ENCODE measurements around the gene KLHL29. TPM values are rescaled to one million over a fixed set of nuclear protein-coding genes. Genes with fewer than 3 reads are reported as not detected.

Gene KLHL29
- total and polyA plus RNA-seq, 2 donors (not counting 1 experiment from before 2014, with no cell fraction given): 1.3 to 3.4 TPM

- Histone ChIP-seq H3K27ac (ENCODE audit: low read length in 2 of 2) (no peak overlapping the region), H3K9ac (ENCODE audit: low read length) (no peak overlapping the region), H3K27me3 (replicated peaks in 1 of 4; ENCODE audit: control extremely low read depth in 1 of 4, control insufficient read depth in 3 of 4, insufficient read depth in 4 of 4, low read length in 3 of 4) (no peaks in the 10 kb centered on the region), H3K4me1 (ENCODE audit: control insufficient read depth in 2 of 2, insufficient read depth in 2 of 2, low read length in 2 of 2) (peaks cover under 1 to 3% of the 10 kb centered on the region in 2 donors), H2AFZ (ENCODE audit: insufficient read depth, low read depth, low read length, poor library complexity, severe bottlenecking) (no peak overlapping the region), H3K4me3 (ENCODE audit: control extremely low read depth in 1 of 5, extremely low read depth in 1 of 5, insufficient read depth in 1 of 5, low read depth in 2 of 5, low read length in 4 of 5) (no peak overlapping the region), H3K79me2 (ENCODE audit: control insufficient read depth, insufficient read depth, low read length) (no peaks in the 10 kb centered on the region), H3K36me3 (replicated peaks in 1 of 2; ENCODE audit: control extremely low read depth in 1 of 2, control insufficient read depth in 1 of 2, extremely low read depth in 1 of 2, insufficient read depth in 2 of 2, low read length in 1 of 2) (no peaks in the 10 kb centered on the region), H3K9me3 (ENCODE audit: control extremely low read depth in 1 of 3, control insufficient read depth in 2 of 3, insufficient read depth in 1 of 3, low read length in 2 of 3) (no peaks in the 10 kb centered on the region), H4K20me1 (ENCODE audit: control insufficient read depth, insufficient read depth, low read length, poor library complexity, severe bottlenecking) (no peaks in the 10 kb centered on the region), H3K4me2 (replicated peaks; ENCODE audit: low read depth, low read length, poor library complexity, severe bottlenecking) (no peak overlapping the region)
- 91% methylated on average over 22 of the region's 25 CpGs for WGBS (ENCODE audit: insufficient coverage)
- TF ChIP-seq CTCF (IDR thresholded peaks at IDR 0.05) (no peak), EZH2 (IDR thresholded peaks at IDR 0.05; ENCODE audit: borderline replicate concordance, insufficient read depth, low read depth, low read length, poor library complexity, severe bottlenecking) (no peak)
- H3K27ac Mint-ChIP-seq: no peak overlapping the region
- POLR2A ChIA-PET: no interaction called here
- CTCF ChIA-PET: interaction anchor here (1.1 kb wide), 1 partner anchor 23 kb away, joined by 3 read pairs; no protein-coding TSS in a partner anchor
- no peaks in the 10 kb centered on the region for H3K9me3 Mint-ChIP-seq (ENCODE audit: insufficient read depth)
- ATAC-seq (ENCODE audit: low read depth) (no peak), DNase-seq (no peak)
- H3K4me1 Mint-ChIP-seq: peaks cover 7% of the 10 kb centered on the region
- no peak overlapping the region for H3K4me3 Mint-ChIP-seq
- intact Hi-C loops (cut with micrococcal nuclease): no loop called here
- no peaks in the 10 kb centered on the region for H3K27me3 Mint-ChIP-seq
These were observed 142.1 kb downstream of the KLHL29 start for GRCh38 chr2:23526835-23527790.

DNA sequence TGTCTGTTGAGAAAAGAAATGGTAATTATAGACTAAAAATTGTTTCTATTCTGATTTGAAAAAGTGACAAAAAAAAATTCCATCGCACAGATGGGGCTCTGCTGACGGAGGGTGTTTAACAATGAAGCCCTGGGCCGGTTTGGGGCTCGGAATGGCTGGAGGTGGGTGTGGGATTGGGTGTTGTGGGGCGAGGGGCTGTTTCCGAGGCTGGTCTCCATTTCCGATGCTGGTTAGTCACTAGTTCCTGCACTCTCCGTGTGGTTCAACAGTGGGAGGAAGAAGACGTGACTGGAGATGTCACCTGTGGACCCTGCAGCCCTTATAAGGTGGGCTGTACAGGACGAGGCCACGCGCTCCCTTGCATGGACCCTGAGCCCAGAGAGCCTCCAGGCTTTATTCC is 143.2 kb downstream of the KLHL29 start:
- no peaks in the 10 kb centered on the region for H3K27me3 Mint-ChIP-seq
- intact Hi-C loops (cut with micrococcal nuclease): no loop called here

More for the DNA sequence above, 143.2 kb downstream of the KLHL29 start:
- ChIA-PET CTCF (no interaction called here), POLR2A (no interaction called here)
- no peak overlapping the region for H3K27ac ChIP-seq (ENCODE audit: low read length in 2 of 2)
- H3K9me3 Mint-ChIP-seq (ENCODE audit: insufficient read depth): no peaks in the 10 kb centered on the region
- H3K9ac ChIP-seq (ENCODE audit: low read length): no peak overlapping the region
- no peak overlapping the region for H3K4me2 ChIP-seq (replicated peaks; ENCODE audit: low read depth, low read length, poor library complexity, severe bottlenecking)
- peaks cover 0 to 2% (median 0%) of the 10 kb centered on the region in 3 donors for H3K9me3 ChIP-seq (ENCODE audit: control extremely low read depth in 1 of 3, control insufficient read depth in 2 of 3, insufficient read depth in 1 of 3, low read length in 2 of 3)
- H3K27ac Mint-ChIP-seq: no peak overlapping the region
- no peak overlapping the region for H2AFZ ChIP-seq (ENCODE audit: insufficient read depth, low read depth, low read length, poor library complexity, severe bottlenecking)
- DNase-seq (no peak), ATAC-seq (ENCODE audit: low read depth) (no peak)
- H3K4me3 ChIP-seq (ENCODE audit: control extremely low read depth in 1 of 5, extremely low read depth in 1 of 5, insufficient read depth in 1 of 5, low read depth in 2 of 5, low read length in 4 of 5): no peak overlapping the region
- H3K4me1 Mint-ChIP-seq: peaks cover 18% of the 10 kb centered on the region
- H3K4me3 Mint-ChIP-seq: no peak overlapping the region
- H3K36me3 ChIP-seq (replicated peaks in 1 of 2; ENCODE audit: control extremely low read depth in 1 of 2, control insufficient read depth in 1 of 2, extremely low read depth in 1 of 2, insufficient read depth in 2 of 2, low read length in 1 of 2): no peaks in the 10 kb centered on the region
- WGBS (ENCODE audit: insufficient coverage): 86% methylated on average over 9 of the region's 12 CpGs
- TF ChIP-seq CTCF (IDR thresholded peaks at IDR 0.05) (no peak), EZH2 (IDR thresholded peaks at IDR 0.05; ENCODE audit: borderline replicate concordance, insufficient read depth, low read depth, low read length, poor library complexity, severe bottlenecking) (no peak)
- H4K20me1 ChIP-seq (ENCODE audit: control insufficient read depth, insufficient read depth, low read length, poor library complexity, severe bottlenecking): no peaks in the 10 kb centered on the region
- H3K79me2 ChIP-seq (ENCODE audit: control insufficient read depth, insufficient read depth, low read length): no peaks in the 10 kb centered on the region
- peaks cover 11 to 14% of the 10 kb centered on the region in 2 donors for H3K4me1 ChIP-seq (ENCODE audit: control insufficient read depth in 2 of 2, insufficient read depth in 2 of 2, low read length in 2 of 2)
- H3K27me3 ChIP-seq (replicated peaks in 1 of 4; ENCODE audit: control extremely low read depth in 1 of 4, control insufficient read depth in 3 of 4, insufficient read depth in 4 of 4, low read length in 3 of 4): no peaks in the 10 kb centered on the region

All from B cell (primary cell).